Prostate gland (tissue), 2 donors: Measurements from ENCODE around the gene CERKL. TPM values are rescaled to one million over a fixed set of nuclear protein-coding genes. Genes with fewer than 3 reads are reported as not detected.

Source experiments
- DNase-seq: peaks from one replicate; pipeline ENCODE4 v3.0.0-alpha.2; 2019; ENCODE audit warnings: low spot score
- H3K27ac ChIP-seq, 2 donors: fragments of 200-600 bp; sonication (generic); 2 replicates each; pipeline ENCODE4 v1.5.1; 2017 to 2019
- H3K27me3 ChIP-seq: fragments of 200-600 bp; sonication (generic); replicated peaks from 2 replicates; pipeline ENCODE4 v1.5.1; 2019; ENCODE audit not compliant: insufficient read depth
- H3K36me3 ChIP-seq, 2 donors: fragments of 200-600 bp; sonication (generic); 1 replicate in 1 of 2; 2 replicates in 1 of 2; pipeline versions ENCODE4 v1.5.1 to v1.8.1; 2017 to 2019
- H3K4me1 ChIP-seq: fragments of 200-600 bp; sonication (generic); replicated peaks from 2 replicates; pipeline ENCODE4 v1.5.1; 2019
- H3K4me3 ChIP-seq, 2 donors: fragments of 200-600 bp; sonication (generic); 2 replicates each; pipeline ENCODE4 v1.5.1; 2017 to 2019
- H3K9me3 ChIP-seq: fragments of 200-600 bp; sonication (generic); 2 replicates; pipeline ENCODE4 v1.5.1; 2017
- CTCF ChIP-seq, 4 experiments: fragments of 200-600 bp in 2 of 4; fragments of 450-650 bp in 2 of 4; sonication (generic) in 2 of 4; IDR thresholded peaks; 1 replicate in 3 of 4; 2 replicates in 1 of 4; pipeline ENCODE4 v1.5.1; 2016 to 2019; ENCODE audit warnings: antibody characterized with exemption in 4 of 4, mild to moderate bottlenecking in 2 of 4, moderate library complexity in 2 of 4
- POLR2A ChIP-seq: fragments of 450-650 bp; IDR thresholded peaks from one replicate; pipeline ENCODE4 v1.6.1; 2016; ENCODE audit warnings: antibody characterized with exemption, mild to moderate bottlenecking
- POLR2AphosphoS5 ChIP-seq: sonication (generic); formaldehyde crosslinking; IDR thresholded peaks from one replicate; pipeline ENCODE4 v1.6.1; 2017; ENCODE audit warnings: antibody characterized with exemption
- WGBS: methylation state at CpG from one replicate; pipeline ENCODE4 v1.1.5; 2018; 5-methylcytosine and 5-hydroxymethylcytosine counted together
- intact Hi-C: fragments of 100-400 bp; cut with DNase I; formaldehyde crosslinking; loops from one replicate; pipeline ENCODE4 v1.14.2; 2022
- total RNA-seq, 2 donors: library from RNA; depleted of rRNA; stranded (reverse); fragments of >200 nt; gene quantifications; one replicate each; pipeline ENCODE4 v1.1.0, GENCODE V29; 2016

The CERKL gene
- total RNA-seq, 2 donors from 2014 or later: 0.55 to 3.9 TPM

- no peak for DNase-seq
- no peak overlapping the region for H3K27ac ChIP-seq
- WGBS: 80% methylated on average over 3 of the region's 3 CpGs
- H3K9me3 ChIP-seq: no peaks in the 10 kb centered on the region
- peaks cover 2% of the 10 kb centered on the region for H3K27me3 ChIP-seq
- intact Hi-C loops: no loop called here
- no peak overlapping the region for H3K4me3 ChIP-seq
- TF ChIP-seq POLR2AphosphoS5 (no peak), POLR2A (no peak), CTCF (IDR thresholded peaks at IDR 0.05) (no peak)
- no peaks in the 10 kb centered on the region for H3K4me1 ChIP-seq
- H3K36me3 ChIP-seq: no peaks in the 10 kb centered on the region
Observed at GRCh38 chr2:181627545-181627944, 29.4 kb downstream of the CERKL start.

- peaks cover 2% of the 10 kb centered on the region for H3K27me3 ChIP-seq
- no peak for DNase-seq
- no peaks in the 10 kb centered on the region for H3K4me1 ChIP-seq
- H3K4me3 ChIP-seq: no peak overlapping the region
- no peaks in the 10 kb centered on the region for H3K36me3 ChIP-seq
- intact Hi-C loops: no loop called here
- H3K9me3 ChIP-seq: no peaks in the 10 kb centered on the region
- H3K27ac ChIP-seq: no peak overlapping the region
- no peak for TF ChIP-seq POLR2A
- no peak for TF ChIP-seq POLR2AphosphoS5
- no peak for TF ChIP-seq CTCF (IDR thresholded peaks at IDR 0.05)
Observed at GRCh38 chr2:181626671-181627070, 30.2 kb downstream of the CERKL start.

- no peaks in the 10 kb centered on the region for H3K9me3 ChIP-seq
- no peak overlapping the region for H3K27ac ChIP-seq
- H3K4me1 ChIP-seq: no peaks in the 10 kb centered on the region
- intact Hi-C loops: no loop called here
- H3K4me3 ChIP-seq: no peak overlapping the region
- TF ChIP-seq CTCF (IDR thresholded peaks at IDR 0.05) (no peak), POLR2AphosphoS5 (no peak), POLR2A (no peak)
- H3K36me3 ChIP-seq: no peaks in the 10 kb centered on the region
- peaks cover 2% of the 10 kb centered on the region for H3K27me3 ChIP-seq
- DNase-seq: no peak
Observed at GRCh38 chr2:181623159-181623558, 33.7 kb downstream of the CERKL start.

GRCh38 chr2:181621779-181622490, 35.0 kb downstream of the CERKL start:
- H3K4me3 ChIP-seq: no peak overlapping the region
- H3K27me3 ChIP-seq: peaks cover 2% of the 10 kb centered on the region
- TF ChIP-seq CTCF (IDR thresholded peaks at IDR 0.05) (no peak), POLR2A (no peak), POLR2AphosphoS5 (no peak)
- intact Hi-C loops: no loop called here
- WGBS: 49% methylated on average over 3 of the region's 3 CpGs
- no peaks in the 10 kb centered on the region for H3K36me3 ChIP-seq
- no peak for DNase-seq
- H3K9me3 ChIP-seq: no peaks in the 10 kb centered on the region
- no peak overlapping the region for H3K27ac ChIP-seq
- no peaks in the 10 kb centered on the region for H3K4me1 ChIP-seq

- Histone ChIP-seq H3K4me3 (no peak overlapping the region), H3K4me1 (no peaks in the 10 kb centered on the region), H3K9me3 (no peaks in the 10 kb centered on the region), H3K27ac (no peak overlapping the region), H3K27me3 (peaks cover 2% of the 10 kb centered on the region), H3K36me3 (no peaks in the 10 kb centered on the region)
- intact Hi-C loops: no loop called here
- TF ChIP-seq POLR2AphosphoS5: no peak
- TF ChIP-seq POLR2A: no peak
- no peak for TF ChIP-seq CTCF (IDR thresholded peaks at IDR 0.05)
- 91% methylated on average over 2 of the region's 2 CpGs for WGBS
- DNase-seq: no peak
Observed at GRCh38 chr2:181619516-181619915, 37.4 kb downstream of the CERKL start.
